Stimulated activated CD4-positive, alpha-beta T cell treated with anti-CD3 and anti-CD28 coated beads, Interleukin-1b, Interleukin-23, amount 100 ng/mL, for 1 hour (primary cell): ENCODE data around the gene ZNF530.

Source experiments
- DNase-seq, 2 donors: peaks; one replicate each; pipeline ENCODE4 v3.0.0-alpha.2; 2020; ENCODE audit warnings: low read depth in 2 of 2

ZNF530 gene

DNA sequence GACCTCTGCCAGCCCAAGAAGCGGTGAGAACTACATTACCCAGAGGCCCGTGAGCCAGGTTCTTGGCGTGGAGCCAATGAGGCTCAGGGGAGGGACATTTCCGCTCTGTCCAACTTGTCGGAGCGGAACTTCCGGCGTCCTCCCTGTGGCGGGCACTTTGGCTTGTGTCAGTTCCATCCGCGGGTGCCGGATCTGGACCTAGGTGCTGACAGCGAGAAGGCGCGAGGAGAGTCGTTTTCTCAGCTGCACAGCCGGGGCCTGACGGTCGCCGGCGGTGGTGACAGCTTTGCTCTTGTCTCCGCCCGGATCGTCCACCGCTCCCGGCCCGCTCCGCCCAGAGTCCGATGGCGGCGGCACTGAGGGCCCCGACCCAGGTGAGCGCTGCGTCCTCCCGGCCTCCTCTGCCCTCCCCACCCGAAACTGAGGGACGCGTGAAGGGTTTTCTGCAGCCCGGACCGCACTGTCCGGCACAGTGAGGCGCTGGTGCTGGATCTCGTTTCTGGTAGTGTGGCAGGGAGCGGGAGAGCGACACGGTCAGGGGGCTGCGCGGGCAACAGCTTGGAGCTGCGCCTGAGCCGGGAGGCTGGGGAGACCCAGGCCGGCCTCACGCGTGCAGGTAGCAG is at the start of gene ZNF530:
Gene ZNF530 (plus strand): TSS at position 125 of the 623 bp plus-strand sequence. CDS start 4,461 bp downstream, outside the sequence.
- peak; percentile 59 to 75 for DNase-seq

DNA sequence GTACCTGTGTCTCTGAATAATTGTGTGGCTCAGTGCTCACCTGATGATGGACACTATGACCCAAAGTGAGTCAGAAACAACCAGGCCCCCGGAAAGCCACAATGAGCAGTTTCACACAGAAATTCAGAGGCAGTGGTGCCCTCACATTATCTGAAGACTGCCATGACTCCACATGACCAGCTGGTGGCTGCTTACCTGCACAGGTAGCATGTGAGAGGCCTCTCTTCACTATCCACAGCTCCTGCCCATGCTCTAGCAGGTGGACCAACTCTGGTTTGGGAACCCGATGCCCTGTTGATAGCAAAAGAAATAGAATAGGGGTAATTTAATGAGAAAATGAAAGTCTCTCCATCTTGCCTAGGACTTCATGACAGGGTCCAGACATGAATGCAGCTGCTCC is 47.3 kb upstream of the ZNF530 start:
- DNase-seq = no peak

DNA sequence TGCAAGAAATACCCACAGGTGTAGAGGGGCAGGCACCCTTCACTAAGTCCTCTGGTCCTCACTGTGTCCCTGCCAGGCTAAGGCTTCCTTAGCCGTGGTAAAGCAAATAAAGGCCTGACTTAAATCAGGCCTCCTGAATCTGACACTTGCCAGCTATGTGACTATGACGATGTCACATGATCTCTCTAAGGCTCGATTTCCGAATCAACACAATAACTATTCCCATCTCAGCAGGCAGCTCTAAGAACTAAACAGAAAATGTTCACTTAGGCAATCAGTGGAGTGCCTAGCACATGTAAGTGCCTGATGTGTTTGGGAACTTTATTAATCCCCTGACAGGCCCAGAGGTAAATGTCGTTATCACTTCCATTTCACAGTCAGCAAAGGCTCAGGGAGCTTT is 42.0 kb upstream of the ZNF530 start:
- DNase-seq = no peak

DNA sequence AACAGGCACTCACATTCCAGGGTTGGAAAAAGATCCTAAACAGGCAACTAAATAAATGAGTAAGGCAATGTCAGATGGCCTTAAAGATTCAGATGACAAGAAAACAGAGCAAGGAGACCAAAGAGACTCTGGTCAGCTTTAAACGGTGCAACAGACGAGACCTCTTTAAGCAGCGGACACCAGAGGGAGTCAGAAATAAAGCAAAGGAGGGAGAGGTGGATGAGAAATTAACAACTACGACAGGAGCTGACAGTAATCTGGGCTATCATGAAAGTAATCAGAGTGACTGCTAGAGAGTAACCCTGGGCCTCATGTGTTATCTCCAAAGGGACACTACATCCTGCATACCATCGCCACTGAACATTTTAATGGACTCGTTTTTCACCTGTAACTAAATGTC is 41.2 kb upstream of the ZNF530 start:
- DNase-seq = no peak

DNA sequence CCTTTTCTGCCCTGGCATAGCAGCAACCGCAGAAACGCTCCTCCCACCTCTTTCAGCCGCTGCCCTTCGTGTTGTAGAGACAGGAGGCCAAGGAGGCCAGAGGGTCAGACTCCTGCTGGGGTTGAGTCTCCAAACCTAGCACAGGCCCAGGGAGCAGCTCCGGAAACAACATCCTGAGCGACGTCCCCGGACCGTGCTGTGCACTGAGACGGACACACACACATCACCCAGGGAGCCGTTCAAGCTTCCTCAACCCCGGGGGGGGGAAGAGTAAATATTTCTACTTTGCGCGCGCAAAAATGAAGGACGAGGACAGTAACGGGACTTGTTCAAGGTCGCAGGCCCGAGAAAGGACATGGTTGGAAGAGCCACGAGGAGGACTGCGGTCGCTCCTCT is 40.7 kb upstream of the ZNF530 start:
- no peak for DNase-seq

DNA sequence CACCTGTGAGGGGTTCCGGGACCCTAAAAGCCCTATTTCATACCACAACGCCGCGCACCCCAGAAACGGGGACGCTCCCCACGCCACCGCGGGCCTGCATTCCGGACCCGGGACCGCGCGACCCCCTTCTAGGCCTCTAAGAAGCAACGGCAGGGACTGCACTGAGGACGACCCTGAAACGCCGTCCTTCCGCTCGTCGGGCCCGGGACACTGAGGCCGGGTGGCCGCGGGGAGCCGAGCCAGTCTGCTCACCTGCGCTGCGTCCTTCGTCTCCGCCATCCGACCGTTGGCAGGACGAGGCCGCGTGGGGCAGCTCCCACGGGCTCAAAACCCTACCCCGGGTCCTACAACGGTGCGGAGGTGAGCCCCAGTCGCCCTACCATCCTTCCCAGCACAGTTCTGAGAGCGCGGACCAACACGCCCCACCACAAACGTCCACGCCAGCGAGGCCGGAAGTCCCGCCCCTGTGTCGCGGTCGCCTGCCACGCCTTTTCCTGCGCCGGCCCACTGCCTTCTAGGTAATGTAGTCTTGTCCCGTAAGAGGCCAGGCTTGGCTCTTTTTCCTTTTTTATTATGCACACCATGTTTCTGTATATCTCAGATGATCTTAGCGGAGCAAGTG is 40.2 kb upstream of the ZNF530 start, which contains the start of gene ZNF550:
Gene ZNF550 (minus strand): TSS at position 460 of the 622 bp plus-strand sequence. CDS start 181 bp downstream, at position 279.
- DNase-seq = peak; percentile 64 to 78

DNA sequence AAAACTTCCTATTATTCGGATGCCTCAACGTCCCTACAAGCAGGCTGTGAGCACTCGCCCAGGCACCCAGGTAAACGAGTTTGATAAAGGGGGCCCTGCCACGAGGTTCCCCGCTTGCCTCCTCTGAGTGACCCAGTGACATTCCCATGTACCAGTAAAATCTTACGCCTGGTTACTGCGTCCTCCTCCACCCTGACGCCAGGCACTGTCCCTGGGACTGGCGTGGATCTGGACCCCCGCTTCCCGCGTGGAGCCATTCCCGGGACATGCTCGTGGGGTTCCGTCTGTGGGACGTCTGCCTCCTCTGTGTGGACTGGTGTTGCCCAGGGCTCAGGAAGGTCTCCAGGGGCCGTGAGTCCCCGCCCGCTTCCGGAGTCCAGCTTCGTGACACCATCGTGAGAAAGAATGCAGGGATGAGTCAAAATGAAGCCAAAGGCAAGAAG is 39.6 kb upstream of the ZNF530 start:
- no peak for DNase-seq

DNA sequence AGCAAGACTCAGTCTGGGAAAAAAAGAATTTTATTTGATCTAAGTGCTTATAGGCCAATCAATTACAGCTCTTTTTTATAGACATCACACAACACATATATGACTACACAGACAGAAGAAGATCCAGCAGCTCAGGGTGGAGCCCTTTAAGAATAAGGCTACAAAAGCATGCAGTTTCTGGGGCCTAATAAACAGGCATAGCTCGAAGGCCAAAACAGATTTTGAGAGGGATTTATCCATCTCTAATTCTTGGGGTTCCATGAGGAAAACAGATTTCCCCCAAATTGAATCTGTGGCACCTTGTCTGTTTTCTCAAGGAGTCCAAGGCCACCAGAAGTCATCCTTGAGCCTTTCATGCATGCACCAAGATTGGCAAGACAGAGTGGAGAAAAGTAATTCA is 36.1 kb upstream of the ZNF530 start:
- no peak for DNase-seq

DNA sequence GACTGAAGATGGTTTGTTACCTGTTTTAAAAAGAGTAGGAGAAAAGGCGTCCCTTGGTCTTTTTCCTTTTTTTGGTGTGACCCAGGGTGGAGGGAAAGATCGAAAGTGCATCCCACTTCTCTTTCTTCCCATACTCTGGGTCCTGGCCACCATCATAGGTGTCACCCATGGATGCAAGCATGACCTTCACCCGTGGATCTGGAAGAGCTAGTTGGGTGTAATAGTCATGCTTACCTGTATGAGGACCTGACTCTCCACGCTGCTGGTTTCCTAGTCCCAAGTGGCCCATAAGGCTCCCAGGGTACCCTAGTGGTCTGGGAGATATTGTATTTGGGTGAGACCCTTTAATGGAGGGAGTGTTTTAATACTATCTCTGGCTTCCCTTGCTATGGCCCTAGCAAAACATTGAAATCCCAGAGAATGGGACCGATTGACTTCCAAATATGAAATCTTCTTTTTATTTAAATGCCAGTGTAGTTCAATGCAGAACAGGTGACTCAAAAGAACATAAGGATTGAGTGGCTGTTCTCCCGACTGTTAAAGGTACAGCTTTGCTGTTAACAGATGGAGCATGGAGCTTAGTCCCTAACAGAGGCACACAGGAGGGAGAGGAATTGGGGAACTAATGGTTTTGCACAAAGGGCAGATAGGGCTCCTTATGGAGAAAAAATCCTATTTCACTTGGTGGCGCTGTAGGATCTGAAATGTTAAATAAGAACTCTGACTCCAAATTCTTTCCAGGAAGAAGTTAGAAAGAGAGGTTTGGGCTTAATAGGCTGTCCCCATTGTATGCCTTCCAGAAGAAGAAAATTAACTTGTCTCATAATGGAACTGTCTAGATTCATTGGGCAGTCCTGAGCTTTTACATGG is 33.1 kb upstream of the ZNF530 start:
- DNase-seq = no peak

DNA sequence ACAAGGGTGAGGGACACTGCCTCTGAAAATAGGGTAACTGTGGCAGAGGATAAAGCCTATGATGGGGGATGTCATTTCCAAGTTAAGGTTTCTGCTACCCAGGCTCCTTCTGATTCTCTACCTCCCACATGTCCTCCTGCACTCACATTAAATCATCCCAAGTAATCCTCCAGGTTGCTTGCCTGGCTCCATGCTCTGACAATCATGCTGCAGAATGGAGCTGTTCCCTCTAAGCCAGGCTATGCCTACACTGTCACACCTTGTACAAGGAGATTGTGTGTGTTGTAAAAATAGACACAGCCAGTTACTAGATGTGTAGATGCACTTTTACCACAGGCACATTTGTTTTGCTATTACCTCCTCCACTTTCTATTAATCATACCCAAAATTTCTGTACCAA is 29.0 kb upstream of the ZNF530 start:
- DNase-seq = no peak

DNA sequence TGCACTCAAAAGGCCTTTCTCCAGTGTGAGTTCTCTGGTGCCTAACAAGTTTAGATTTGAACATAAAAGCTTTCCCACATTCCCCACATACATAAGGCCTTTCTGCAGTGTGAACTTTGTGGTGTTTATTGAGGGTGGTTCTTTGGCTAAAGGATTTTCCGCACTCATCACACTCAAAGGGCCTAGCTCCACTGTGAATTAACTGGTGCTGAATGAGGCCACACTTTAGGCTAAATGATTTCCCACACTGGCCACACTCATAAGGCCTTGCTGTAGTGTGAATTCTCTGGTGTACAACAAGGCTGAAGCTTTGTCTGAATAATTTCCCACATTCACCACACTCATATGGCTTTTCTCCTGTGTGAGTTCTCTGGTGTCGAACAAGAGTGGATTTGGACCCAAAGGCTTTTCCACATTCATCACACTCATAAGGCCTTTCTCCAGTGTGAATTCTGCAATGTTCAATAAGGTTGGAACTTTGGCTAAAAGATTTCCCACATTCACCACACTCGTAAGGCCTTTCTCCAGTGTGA is 27.2 kb upstream of the ZNF530 start:
- DNase-seq = no peak

DNA sequence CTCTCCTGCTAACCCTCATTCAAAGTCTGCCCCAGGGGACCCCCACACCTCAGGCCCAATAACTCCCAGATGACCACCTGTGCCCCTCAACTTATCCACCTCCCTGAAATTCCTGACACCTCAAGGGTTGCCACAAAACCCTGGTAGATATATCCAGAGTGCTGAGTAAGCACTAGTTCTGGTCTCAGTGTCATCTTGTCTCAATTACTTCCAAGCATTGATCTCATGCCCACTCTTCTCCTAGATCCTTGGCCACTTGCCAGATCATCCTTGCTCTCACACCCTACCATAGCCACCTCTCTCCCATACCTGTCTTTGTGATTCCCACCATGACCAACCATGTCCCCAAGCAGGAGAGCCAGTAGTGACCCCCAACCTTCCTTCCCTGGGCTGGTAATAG is 23.0 kb upstream of the ZNF530 start:
- DNase-seq = no peak

DNA sequence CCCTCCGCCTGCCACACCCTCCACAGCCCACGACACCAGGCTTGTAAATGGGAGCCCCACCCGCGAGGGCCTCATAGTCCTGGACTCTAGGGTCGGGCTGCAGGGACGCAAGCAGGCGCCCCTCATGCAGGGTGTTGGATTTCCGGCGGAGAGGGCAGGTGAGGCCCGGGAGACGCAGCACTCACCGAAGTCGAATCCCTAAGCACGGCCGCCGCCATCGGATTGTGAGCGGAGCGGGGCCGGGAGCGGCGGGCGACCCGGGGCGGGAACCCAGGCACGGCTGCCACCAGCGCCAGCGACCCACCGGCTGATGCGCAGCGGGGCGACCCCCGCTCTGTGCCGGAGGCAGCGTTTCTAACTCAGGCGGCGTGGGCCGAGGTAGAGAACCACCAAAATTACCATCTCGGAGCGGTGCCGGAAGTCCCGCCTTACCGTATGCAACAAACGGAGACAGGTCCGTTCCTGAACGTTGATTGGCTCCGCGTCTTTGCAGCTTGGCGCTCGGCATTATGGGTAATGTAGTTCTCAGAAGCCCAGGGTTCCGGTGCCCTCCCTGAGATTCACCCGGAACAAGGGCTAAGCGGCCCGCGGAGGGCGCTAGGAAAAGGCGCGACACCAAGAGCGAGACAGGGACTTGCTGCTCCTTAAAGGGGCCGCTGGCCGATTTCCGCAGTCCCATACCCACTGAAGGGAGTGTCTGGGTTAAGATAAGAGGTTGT is 21.0 kb upstream of the ZNF530 start, which contains the start of gene ZNF416:
Gene ZNF416 (minus strand): TSS at position 425 of the 719 bp plus-strand sequence. CDS start 207 bp downstream, at position 218.
- peak; percentile 78 to 89 for DNase-seq

DNA sequence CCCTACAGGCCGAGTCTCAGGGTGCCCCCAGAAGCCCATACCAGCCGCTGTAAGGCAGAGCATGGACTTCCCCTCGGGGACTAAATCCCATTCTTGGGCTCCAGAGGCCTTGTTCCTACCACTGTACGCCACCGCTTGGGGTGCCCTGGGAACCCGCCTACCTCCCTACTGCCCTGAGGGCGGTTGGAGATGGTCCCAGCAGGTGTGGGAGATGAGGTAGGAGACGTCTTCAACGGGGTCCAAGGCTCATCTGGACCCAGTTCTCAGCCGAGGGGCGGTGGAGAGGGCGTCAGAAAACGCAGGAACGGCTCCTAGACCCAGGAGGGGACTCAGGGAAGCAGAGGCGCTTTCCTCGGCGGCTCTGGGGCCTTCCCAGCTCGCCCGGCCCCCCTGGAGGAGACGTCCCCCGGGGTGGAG is 16.6 kb upstream of the ZNF530 start:
- DNase-seq = no peak

DNA sequence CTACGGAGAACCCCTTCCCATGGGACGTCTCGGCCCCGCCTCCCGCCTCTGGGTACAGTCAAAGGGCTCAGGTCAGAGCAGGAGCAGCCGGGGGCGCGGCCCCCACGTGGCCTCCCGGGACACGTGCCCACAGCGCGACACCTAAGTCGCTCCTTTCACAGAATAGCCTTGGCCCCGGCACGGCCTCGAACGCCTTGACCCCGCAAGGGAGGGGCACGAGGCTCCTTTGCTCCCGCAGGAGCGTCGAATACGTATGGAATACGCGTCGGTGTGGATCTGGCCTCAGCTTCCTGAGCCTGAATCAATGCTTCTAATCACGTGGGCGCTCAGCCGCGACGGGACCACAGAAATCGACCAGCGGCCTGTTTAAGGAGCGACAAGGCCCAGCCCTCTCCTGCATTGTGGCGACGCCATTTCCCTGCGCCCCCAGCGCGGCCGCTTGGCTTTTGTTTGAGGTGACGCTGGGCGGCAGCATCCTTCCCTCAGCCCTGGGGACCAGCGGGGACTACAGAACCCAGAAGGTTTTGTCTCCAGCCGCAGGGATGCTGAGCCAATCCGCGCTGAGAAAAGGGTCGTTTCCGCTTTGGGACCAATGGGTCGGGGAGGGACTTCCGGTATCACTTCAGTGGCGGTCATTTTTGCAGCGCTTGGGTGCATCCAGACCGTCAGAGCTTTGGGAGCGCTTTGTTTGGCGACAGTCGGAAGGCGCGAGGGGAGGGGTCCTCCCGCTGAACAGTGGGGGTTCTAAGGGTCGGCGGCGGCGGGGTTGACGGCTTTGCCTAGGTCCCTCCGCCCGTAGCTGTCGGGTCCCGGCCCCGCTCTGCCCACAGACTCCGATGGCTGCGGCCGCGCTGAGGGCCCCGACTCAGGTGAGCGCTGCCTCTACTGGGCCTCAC is 15.9 kb upstream of the ZNF530 start, which contains the start of gene ZIK1:
Gene ZIK1 (plus strand): TSS at position 625 of the 896 bp plus-strand sequence. CDS start 212 bp downstream, at position 837.
- DNase-seq = peak; percentile 58 to 67

DNA sequence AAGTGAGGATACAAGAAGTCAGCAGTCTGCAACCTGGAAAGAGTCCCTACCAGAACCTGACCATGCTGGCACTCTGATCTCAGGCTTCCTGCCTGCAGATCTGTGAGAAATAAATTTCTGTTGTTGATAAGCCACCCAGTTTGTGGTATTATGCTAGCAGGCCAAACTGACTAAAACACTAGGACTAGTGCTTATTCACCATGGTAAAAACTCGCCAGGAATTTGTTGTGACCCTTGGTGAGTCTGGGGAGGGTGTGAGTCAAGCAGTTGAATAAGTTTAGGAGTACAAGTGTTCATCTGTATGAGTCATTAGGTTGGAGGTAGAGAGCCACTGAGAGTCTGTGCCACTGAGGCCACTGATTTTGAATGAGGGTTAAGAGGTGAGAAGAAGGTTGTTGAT is 12.2 kb upstream of the ZNF530 start:
- no peak for DNase-seq

DNA sequence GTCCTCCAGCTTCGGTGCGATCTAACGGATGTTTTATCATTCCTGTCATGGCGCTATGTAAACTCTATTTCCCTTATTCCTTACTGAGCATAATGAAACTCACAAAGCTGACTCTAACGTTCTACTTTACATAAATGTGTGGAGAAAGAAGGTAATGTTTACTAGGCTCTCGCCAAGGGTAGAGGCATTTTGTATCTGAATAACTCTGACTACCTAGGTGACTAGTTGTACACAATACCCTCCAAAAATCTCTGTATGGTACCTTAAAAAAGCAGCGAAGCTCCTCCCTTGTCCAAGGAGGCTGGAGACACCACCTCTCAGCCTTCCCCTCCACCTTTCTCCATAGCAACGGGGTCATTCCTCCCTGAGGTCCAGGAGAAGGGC is 316 bp upstream of the ZNF530 start:
- no peak for DNase-seq

DNA sequence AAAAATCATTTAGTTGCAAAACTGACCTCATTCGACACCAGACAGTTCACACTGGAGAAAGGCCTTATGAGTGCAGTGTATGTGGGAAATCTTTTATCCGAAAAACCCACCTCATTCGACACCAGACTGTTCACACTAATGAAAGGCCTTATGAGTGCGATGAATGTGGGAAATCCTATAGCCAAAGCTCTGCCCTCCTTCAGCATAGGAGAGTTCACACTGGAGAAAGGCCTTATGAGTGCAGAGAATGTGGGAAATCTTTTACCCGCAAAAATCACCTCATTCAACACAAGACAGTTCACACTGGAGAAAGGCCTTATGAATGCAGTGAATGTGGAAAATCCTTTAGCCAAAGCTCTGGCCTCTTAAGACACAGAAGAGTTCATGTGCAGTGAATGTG is 7.2 kb downstream of the ZNF530 start:
- DNase-seq = no peak

DNA sequence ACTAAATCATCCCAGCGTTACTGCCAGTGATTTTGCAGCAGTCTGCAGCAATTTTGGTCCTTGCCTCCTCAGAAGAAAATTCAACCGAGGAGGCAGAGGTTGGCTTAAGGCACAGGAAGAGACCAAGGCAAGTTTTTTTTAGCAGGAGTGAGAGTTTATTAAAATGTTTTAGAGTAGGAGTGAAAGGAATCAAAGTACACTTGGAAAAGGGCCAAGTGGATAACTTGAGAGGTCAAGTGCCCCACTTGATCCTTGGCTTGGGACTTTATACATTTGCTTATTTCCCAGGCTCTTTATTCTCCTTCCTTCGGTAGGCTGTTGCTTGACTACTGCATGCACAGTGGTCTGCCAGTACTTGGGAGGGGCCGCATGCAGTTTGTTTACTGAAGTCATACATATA is 11.4 kb downstream of the ZNF530 start:
- DNase-seq = no peak
